ENCODE results near the gene TMEM52. TPM values are rescaled to one million over a fixed set of nuclear protein-coding genes. Genes with fewer than 3 reads are reported as not detected.

TMEM52 gene
- total and polyA plus RNA-seq, 2 of the 8 experiments (the other 6 are each of a cell fraction or from before 2014, with no cell fraction given) = 14.6 to 30.2 TPM

DNA sequence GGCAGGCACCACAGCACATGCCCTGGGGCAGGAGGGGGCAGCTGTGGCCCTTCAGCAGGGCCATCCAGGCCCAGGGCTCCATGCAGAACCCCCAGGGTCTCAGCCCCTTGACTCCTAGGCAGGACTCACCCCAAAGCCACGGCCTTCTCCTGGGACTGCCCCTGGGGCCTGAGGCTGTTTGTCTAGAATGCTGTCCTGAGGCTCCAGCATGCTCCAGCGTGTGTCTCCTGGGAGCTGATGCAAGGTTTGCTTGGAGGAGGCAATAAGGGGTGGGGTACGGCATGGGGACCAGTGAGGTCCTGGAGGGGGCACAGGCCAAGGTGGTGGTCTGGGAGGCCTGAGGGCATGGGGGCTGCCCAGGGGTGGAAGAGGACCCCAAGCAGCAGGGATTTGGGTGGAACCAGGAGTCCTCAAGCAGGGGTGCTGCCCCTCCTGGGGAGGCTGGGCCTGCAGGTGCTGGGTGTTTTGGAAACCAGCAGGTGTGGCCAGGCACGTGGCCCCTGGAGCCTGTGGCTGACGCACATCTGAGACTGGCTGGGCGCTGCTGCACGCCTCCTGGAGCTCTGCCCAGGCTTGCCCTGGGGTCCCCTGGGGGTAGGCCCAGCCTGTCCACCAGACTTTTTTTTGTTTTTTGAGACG, 11.9 kb downstream of the TMEM52 start (continued):
- TF ChIP-seq CHD2 (IDR thresholded peaks at IDR 0.05; ENCODE audit: low read length) (no peak), CEBPB (IDR thresholded peaks at IDR 0.05; ENCODE audit: low read depth, low read length) (no peak), JUND (IDR thresholded peaks at IDR 0.05; ENCODE audit: low read length) (no peak), CBX8 (IDR thresholded peaks at IDR 0.05; ENCODE audit: borderline replicate concordance, low read depth, low read length) (no peak), RXRA (IDR thresholded peaks at IDR 0.05; ENCODE audit: insufficient read depth, low read depth, low read length) (no peak), ZNF274 (IDR thresholded peaks at IDR 0.05; ENCODE audit: borderline replicate concordance, extremely low read depth, low read length) (no peak)
- TF ChIP-seq, protein P1, sequence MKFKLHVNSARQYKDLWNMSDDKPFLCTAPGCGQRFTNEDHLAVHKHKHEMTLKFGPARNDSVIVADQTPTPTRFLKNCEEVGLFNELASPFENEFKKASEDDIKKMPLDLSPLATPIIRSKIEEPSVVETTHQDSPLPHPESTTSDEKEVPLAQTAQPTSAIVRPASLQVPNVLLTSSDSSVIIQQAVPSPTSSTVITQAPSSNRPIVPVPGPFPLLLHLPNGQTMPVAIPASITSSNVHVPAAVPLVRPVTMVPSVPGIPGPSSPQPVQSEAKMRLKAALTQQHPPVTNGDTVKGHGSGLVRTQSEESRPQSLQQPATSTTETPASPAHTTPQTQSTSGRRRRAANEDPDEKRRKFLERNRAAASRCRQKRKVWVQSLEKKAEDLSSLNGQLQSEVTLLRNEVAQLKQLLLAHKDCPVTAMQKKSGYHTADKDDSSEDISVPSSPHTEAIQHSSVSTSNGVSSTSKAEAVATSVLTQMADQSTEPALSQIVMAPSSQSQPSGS (IDR thresholded peaks at IDR 0.05; ENCODE audit: low read length) = no peak

Data from H1 (cell line).